WTC11 (cell line): ENCODE measurements around the gene PLXNA2.

Source experiments
- CREB1 ChIP-seq: sonication (generic); formaldehyde crosslinking; IDR thresholded peaks from 2 replicates; pipeline ENCODE4 v1.8.0; 2023; ENCODE audit warnings: mild to moderate bottlenecking, missing genetic modification reagents
- FOXJ3 ChIP-seq: sonication (generic); formaldehyde crosslinking; IDR thresholded peaks from 2 replicates; pipeline ENCODE4 v1.9.0; 2021; ENCODE audit warnings: missing genetic modification reagents, mild to moderate bottlenecking, borderline replicate concordance
- MAX ChIP-seq: sonication (generic); formaldehyde crosslinking; IDR thresholded peaks from 2 replicates; pipeline ENCODE4 v1.8.0; 2022; ENCODE audit warnings: mild to moderate bottlenecking, missing genetic modification reagents
- USF2 ChIP-seq: sonication (generic); formaldehyde crosslinking; IDR thresholded peaks from 2 replicates; pipeline ENCODE4 v1.8.1; 2023; ENCODE audit warnings: mild to moderate bottlenecking, missing genetic modification reagents, moderate library complexity
- ZBTB43 ChIP-seq: sonication (generic); formaldehyde crosslinking; IDR thresholded peaks from 2 replicates; pipeline ENCODE4 v1.8.1; 2023; ENCODE audit warnings: mild to moderate bottlenecking, missing genetic modification reagents
- TF ChIP-seq, protein P1 (sequence below): fragments of 200-600 bp; IDR thresholded peaks from 2 replicates; pipeline ENCODE4 v1.8.0; 2022; ENCODE audit warnings: antibody characterized with exemption
- TF ChIP-seq, protein P2 (sequence below): sonication (generic); formaldehyde crosslinking; conservative IDR thresholded peaks from 2 replicates; pipeline ENCODE4 v1.8.1; 2022; ENCODE audit warnings: mild to moderate bottlenecking, missing genetic modification reagents

GRCh38 chr1:208089149-208089548 lies 155.0 kb downstream of the PLXNA2 start:
- TF ChIP-seq MAX (no peak), CREB1 (CRISPR knock-in tag) (no peak), USF2 (no peak), ZBTB43 (CRISPR knock-in tag) (no peak), FOXJ3 (no peak)
- TF ChIP-seq, protein P1, sequence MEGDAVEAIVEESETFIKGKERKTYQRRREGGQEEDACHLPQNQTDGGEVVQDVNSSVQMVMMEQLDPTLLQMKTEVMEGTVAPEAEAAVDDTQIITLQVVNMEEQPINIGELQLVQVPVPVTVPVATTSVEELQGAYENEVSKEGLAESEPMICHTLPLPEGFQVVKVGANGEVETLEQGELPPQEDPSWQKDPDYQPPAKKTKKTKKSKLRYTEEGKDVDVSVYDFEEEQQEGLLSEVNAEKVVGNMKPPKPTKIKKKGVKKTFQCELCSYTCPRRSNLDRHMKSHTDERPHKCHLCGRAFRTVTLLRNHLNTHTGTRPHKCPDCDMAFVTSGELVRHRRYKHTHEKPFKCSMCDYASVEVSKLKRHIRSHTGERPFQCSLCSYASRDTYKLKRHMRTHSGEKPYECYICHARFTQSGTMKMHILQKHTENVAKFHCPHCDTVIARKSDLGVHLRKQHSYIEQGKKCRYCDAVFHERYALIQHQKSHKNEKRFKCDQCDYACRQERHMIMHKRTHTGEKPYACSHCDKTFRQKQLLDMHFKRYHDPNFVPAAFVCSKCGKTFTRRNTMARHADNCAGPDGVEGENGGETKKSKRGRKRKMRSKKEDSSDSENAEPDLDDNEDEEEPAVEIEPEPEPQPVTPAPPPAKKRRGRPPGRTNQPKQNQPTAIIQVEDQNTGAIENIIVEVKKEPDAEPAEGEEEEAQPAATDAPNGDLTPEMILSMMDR, result no peak
- TF ChIP-seq, protein P2, sequence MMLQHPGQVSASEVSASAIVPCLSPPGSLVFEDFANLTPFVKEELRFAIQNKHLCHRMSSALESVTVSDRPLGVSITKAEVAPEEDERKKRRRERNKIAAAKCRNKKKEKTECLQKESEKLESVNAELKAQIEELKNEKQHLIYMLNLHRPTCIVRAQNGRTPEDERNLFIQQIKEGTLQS, result no peak
